Testis (tissue), 2 donors: ENCODE results near the gene SIGLEC5.

Experiments used
- CTCF ChIP-seq, 3 experiments: fragments of 450-650 bp in 2 of 3; fragments of 200-600 bp in 1 of 3; sonication (generic) in 1 of 3; IDR thresholded peaks; one replicate each; pipeline ENCODE4 v1.5.1; 2016 to 2019; ENCODE audit warnings: antibody characterized with exemption in 3 of 3, mild to moderate bottlenecking in 2 of 3, moderate library complexity in 1 of 3
- POLR2A ChIP-seq: fragments of 450-650 bp; IDR thresholded peaks from one replicate; pipeline ENCODE4 v1.6.1; 2017; ENCODE audit warnings: antibody characterized with exemption, mild to moderate bottlenecking, moderate library complexity

DNA sequence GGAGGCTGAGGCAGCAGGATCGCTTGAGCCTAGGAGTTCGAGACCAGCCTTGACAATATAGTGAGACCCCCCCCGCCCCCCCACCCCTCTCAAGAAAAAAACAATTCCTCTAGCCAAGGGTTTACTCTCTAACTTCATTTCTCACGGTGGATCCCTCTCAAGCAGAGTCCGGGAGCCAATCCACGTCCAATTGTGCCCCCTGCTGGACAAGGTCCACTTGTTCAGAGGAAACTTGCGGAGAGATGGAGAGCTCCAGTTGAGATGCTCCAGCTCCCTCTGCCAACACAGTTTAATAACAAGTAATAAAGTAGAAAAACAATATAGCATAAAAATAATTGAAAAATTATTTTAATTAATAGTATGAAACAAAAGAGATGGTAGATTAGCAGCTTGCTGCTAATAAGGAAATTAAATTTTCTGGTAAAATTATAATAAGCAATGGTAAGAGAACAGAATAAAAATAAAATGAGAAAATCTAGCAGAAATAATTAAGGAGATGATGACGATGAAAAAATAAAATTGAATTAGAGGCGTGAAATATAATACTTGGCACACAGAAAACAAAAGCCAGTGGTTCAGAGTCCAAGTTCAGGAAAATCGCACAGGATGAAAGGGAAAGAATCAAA lies 30.9 kb upstream of the SIGLEC5 start:
- peak; percentile 22 to 57 (median 56) for TF ChIP-seq CTCF (IDR thresholded peaks at IDR 0.05)
- TF ChIP-seq POLR2A = no peak
